HepG2 (cell line): ENCODE data around the gene TERC. TPM values are rescaled to one million over a fixed set of nuclear protein-coding genes. Genes with fewer than 3 reads are reported as not detected.

ENCODE experiments used
- ADNP ChIP-seq: sonication (generic); formaldehyde crosslinking; IDR thresholded peaks from 2 replicates; pipeline ENCODE4 v1.4.0; 2020; ENCODE audit warnings: missing genetic modification reagents
- ASH2L ChIP-seq: fragments of 300-600, 200-600 bp; sonication (generic); IDR thresholded peaks from 2 replicates; pipeline ENCODE4 v1.7.0; 2017; ENCODE audit warnings: low read depth, mild to moderate bottlenecking, moderate library complexity, mixed read lengths, low read length; ENCODE audit not compliant: insufficient read length
- BRCA1 ChIP-seq: sonication (generic); formaldehyde crosslinking; IDR thresholded peaks from 2 replicates; pipeline ENCODE4 v1.4.0; 2020; ENCODE audit warnings: missing genetic modification reagents
- DNMT3B ChIP-seq: conservative IDR thresholded peaks from 2 replicates; pipeline ENCODE4 v1.6.1; 2016; ENCODE audit warnings: missing biosample characterization, control low read depth
- KMT2A ChIP-seq: sonication (generic); formaldehyde crosslinking; IDR thresholded peaks from 2 replicates; pipeline ENCODE4 v1.4.0; 2020; ENCODE audit warnings: missing genetic modification reagents
- MAFG ChIP-seq: sonication (generic); formaldehyde crosslinking; IDR thresholded peaks from 2 replicates; pipeline ENCODE4 v1.5.1; 2020; ENCODE audit warnings: mild to moderate bottlenecking, missing genetic modification reagents
- MAZ ChIP-seq, 2 experiments: sonication (generic) in 1 of 2; formaldehyde crosslinking in 1 of 2; IDR thresholded peaks; 2 replicates each; pipeline versions ENCODE4 v1.5.0 to v1.6.1; 2012 to 2020; ENCODE audit warnings: low read depth in 2 of 2, mild to moderate bottlenecking in 2 of 2, borderline replicate concordance in 1 of 2, improper control_type of control experiment in 1 of 2, low read length in 1 of 2, missing genetic modification reagents in 1 of 2, moderate library complexity in 1 of 2
- NAIF1 ChIP-seq: sonication (generic); formaldehyde crosslinking; IDR thresholded peaks from 2 replicates; pipeline ENCODE4 v1.5.0; 2020; ENCODE audit warnings: mild to moderate bottlenecking, missing genetic modification reagents, borderline replicate concordance
- NCOR1 ChIP-seq: fragments of 200-600 bp; sonication (generic); IDR thresholded peaks from 2 replicates; pipeline ENCODE4 v1.7.0; 2017; ENCODE audit warnings: antibody characterized with exemption, low read length, borderline replicate concordance
- NR2F2 ChIP-seq: IDR thresholded peaks from 2 replicates; pipeline ENCODE4 v1.6.1; 2012; ENCODE audit warnings: low read depth, inconsistent platforms, borderline replicate concordance
- POLR2G ChIP-seq: fragments of 200-400 bp; formaldehyde crosslinking; IDR thresholded peaks from 2 replicates; pipeline ENCODE4 v1.6.1; 2018; ENCODE audit warnings: mild to moderate bottlenecking, low read depth, low read length, moderate library complexity
- SRY ChIP-seq: sonication (generic); formaldehyde crosslinking; IDR thresholded peaks from 2 replicates; pipeline ENCODE4 v1.8.0; 2022; ENCODE audit warnings: mild to moderate bottlenecking, missing genetic modification reagents
- U2AF1 ChIP-seq: fragments of 200-400 bp; formaldehyde crosslinking; optimal IDR thresholded peaks from 2 replicates; pipeline ENCODE3; 2017; ENCODE audit warnings: mild to moderate bottlenecking, low read depth, low read length
- ZNF121 ChIP-seq: sonication (generic); formaldehyde crosslinking; IDR thresholded peaks from 2 replicates; pipeline ENCODE4 v1.5.0; 2020; ENCODE audit warnings: mild to moderate bottlenecking, missing genetic modification reagents
- ZNF333 ChIP-seq: sonication (generic); formaldehyde crosslinking; IDR thresholded peaks from 2 replicates; pipeline ENCODE4 v1.4.0; 2020; ENCODE audit warnings: mild to moderate bottlenecking, missing genetic modification reagents, borderline replicate concordance
- ZNF629 ChIP-seq: sonication (generic); formaldehyde crosslinking; conservative IDR thresholded peaks from 2 replicates; pipeline ENCODE4 v1.5.0; 2020; ENCODE audit warnings: missing genetic modification reagents
- ZNF776 ChIP-seq: sonication (generic); formaldehyde crosslinking; IDR thresholded peaks from 2 replicates; pipeline ENCODE4 v1.4.0; 2020; ENCODE audit warnings: mild to moderate bottlenecking, missing genetic modification reagents
- polyA plus RNA-seq, 8 experiments: library from polyadenylated mRNA; depleted of rRNA in 3 of 8; stranded (reverse) in 7 of 8; unstranded in 1 of 8; fragments of >200 nt; fragmentation: Illumina TruSeq in 4 of 8; extraction: Trizol in 4 of 8; gene quantifications; 2 replicates each; pipeline versions ENCODE4 v1.2.1 to v1.2.3, GENCODE V29; 2011 to 2016; ENCODE audit warnings: low read depth in 4 of 8, missing spikeins in 1 of 8, mixed read lengths in 1 of 8; ENCODE audit not compliant: insufficient read depth in 1 of 8
- total RNA-seq, 5 experiments: library from RNA; depleted of rRNA; stranded (reverse); fragments of >200 nt; fragmentation: Illumina TruSeq; extraction: Trizol; gene quantifications; 2 replicates each; pipeline ENCODE4 v1.2.3, GENCODE V29; 2016; ENCODE audit warnings: low read depth in 1 of 5
- TF ChIP-seq, protein P1 (sequence below): sonication (generic); formaldehyde crosslinking; IDR thresholded peaks from 2 replicates; pipeline ENCODE4 v1.8.0; 2022; ENCODE audit warnings: mild to moderate bottlenecking, missing genetic modification reagents, moderate library complexity
- TF ChIP-seq, protein P2 (sequence below): sonication (generic); formaldehyde crosslinking; IDR thresholded peaks from 2 replicates; pipeline ENCODE4 v1.4.0; 2020; ENCODE audit warnings: missing genetic modification reagents; ENCODE audit errors: not compliant biosample characterization
- TF ChIP-seq, protein P3 (sequence below): sonication (generic); formaldehyde crosslinking; IDR thresholded peaks from 2 replicates; pipeline ENCODE4 v1.4.0; 2020; ENCODE audit warnings: mild to moderate bottlenecking, low read depth, missing genetic modification reagents
- TF ChIP-seq, protein P4 (sequence below): sonication (generic); formaldehyde crosslinking; IDR thresholded peaks from 2 replicates; pipeline ENCODE4 v1.5.0; 2020; ENCODE audit warnings: mild to moderate bottlenecking, missing genetic modification reagents, borderline replicate concordance
- TF ChIP-seq, protein P5 (sequence below): sonication (generic); formaldehyde crosslinking; IDR thresholded peaks from 2 replicates; pipeline ENCODE4 v1.4.0; 2020; ENCODE audit warnings: missing genetic modification reagents

Gene TERC
- total and polyA plus RNA-seq, 2 of the 13 experiments (the other 11 are each of a cell fraction or from before 2014, with no cell fraction given) = 1.3 to 74.6 TPM

DNA sequence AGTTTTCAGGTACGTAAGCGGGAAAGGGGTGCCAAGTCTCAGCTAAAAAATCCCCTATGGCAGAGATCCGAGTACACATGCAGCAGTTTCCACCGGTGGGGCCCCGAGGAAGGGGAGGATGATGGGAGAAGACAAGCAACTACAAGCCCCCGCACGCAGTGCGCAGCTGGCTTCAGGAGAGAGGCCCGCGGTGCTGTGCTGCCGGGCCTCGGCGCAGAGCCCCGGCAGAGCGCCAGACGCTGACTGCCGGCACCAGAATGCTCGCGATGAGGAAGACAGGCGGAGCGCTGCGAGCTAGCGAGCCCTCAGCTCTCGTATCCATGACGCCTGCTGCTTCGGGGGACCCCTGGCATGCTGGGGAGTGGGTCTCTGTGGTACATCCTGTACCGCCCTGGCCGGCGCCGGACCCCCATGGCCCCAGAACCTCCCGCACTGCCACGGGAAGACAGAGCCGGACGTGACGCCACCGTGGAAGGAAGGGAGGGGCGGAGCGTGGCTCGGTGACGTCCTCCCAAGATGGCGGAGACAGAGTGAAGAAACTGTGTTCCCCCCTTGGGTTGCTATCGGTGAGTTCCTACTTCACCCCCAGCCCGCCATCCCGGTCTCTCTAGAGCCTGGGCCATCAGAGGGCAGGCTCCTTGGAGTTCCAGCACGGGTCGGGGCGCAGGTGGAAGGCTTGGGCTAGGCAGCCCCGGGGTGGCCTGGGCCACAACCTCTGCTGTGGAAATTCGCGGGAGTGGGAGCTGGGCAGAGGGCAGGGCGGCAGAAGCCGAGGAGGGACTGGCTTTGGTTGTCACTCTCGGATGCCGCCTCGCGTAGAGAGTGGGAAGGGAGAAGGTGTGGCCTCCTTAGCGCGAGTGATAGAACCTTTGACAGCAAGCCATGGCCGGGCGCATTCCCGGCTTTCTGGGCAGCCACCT is 8.3 kb upstream of the TERC start, which contains the start of gene MYNN (continued):
- TF ChIP-seq, protein P1, sequence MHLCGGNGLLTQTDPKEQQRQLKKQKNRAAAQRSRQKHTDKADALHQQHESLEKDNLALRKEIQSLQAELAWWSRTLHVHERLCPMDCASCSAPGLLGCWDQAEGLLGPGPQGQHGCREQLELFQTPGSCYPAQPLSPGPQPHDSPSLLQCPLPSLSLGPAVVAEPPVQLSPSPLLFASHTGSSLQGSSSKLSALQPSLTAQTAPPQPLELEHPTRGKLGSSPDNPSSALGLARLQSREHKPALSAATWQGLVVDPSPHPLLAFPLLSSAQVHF (CRISPR knock-in tag) = no peak
- TF ChIP-seq NAIF1 (CRISPR knock-in tag) = no peak
- no peak for TF ChIP-seq ADNP (CRISPR knock-in tag)
- TF ChIP-seq, protein P2, sequence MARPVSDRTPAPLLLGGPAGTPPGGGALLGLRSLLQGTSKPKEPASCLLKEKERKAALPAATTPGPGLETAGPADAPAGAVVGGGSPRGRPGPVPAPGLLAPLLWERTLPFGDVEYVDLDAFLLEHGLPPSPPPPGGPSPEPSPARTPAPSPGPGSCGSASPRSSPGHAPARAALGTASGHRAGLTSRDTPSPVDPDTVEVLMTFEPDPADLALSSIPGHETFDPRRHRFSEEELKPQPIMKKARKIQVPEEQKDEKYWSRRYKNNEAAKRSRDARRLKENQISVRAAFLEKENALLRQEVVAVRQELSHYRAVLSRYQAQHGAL (CRISPR knock-in tag) = no peak
- TF ChIP-seq, protein P3, sequence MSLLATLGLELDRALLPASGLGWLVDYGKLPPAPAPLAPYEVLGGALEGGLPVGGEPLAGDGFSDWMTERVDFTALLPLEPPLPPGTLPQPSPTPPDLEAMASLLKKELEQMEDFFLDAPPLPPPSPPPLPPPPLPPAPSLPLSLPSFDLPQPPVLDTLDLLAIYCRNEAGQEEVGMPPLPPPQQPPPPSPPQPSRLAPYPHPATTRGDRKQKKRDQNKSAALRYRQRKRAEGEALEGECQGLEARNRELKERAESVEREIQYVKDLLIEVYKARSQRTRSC (CRISPR knock-in tag) = no peak; the same call in 1 of the 2 replicates
- peak; percentile 38; the same call in 1 of the 2 replicates for TF ChIP-seq NR2F2
- TF ChIP-seq ZNF121 (CRISPR knock-in tag) = 0 out of 2 replicates have a peak, but pooled peaks have one; percentile 17
- TF ChIP-seq SRY (CRISPR knock-in tag) = peak; percentile 90
- TF ChIP-seq, protein P4, sequence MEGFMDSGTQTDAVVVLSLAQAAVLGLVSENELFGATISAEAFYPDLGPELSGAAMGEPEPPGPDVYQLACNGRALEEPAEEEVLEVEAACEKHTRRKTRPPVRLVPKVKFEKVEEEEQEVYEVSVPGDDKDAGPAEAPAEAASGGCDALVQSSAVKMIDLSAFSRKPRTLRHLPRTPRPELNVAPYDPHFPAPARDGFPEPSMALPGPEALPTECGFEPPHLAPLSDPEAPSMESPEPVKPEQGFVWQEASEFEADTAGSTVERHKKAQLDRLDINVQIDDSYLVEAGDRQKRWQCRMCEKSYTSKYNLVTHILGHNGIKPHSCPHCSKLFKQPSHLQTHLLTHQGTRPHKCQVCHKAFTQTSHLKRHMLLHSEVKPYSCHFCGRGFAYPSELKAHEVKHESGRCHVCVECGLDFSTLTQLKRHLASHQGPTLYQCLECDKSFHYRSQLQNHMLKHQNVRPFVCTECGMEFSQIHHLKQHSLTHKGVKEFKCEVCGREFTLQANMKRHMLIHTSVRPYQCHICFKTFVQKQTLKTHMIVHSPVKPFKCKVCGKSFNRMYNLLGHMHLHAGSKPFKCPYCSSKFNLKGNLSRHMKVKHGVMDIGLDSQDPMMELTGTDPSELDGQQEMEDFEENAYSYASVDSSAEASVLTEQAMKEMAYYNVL (CRISPR knock-in tag) = peak; percentile 86
- peak; percentile 97 for TF ChIP-seq ZNF776 (CRISPR knock-in tag)
- TF ChIP-seq POLR2G = peak; percentile 97
- TF ChIP-seq DNMT3B (CRISPR knock-in tag) = peak; percentile 95
- no peak for TF ChIP-seq U2AF1
- no peak for TF ChIP-seq MAFG (CRISPR knock-in tag)
- TF ChIP-seq MAZ (IDR thresholded peaks at IDR 0.05; ENCODE audit: borderline replicate concordance, low read depth, low read length) = peak; percentile 63; the same call in 1 of the 2 replicates
- TF ChIP-seq MAZ (CRISPR knock-in tag; IDR thresholded peaks at IDR 0.05; ENCODE audit: low read depth) = peak; percentile 43; the same call in 1 of the 2 replicates
- peak; percentile 73; the same call in 1 of the 2 replicates for TF ChIP-seq KMT2A (CRISPR knock-in tag)
- TF ChIP-seq, protein P5, sequence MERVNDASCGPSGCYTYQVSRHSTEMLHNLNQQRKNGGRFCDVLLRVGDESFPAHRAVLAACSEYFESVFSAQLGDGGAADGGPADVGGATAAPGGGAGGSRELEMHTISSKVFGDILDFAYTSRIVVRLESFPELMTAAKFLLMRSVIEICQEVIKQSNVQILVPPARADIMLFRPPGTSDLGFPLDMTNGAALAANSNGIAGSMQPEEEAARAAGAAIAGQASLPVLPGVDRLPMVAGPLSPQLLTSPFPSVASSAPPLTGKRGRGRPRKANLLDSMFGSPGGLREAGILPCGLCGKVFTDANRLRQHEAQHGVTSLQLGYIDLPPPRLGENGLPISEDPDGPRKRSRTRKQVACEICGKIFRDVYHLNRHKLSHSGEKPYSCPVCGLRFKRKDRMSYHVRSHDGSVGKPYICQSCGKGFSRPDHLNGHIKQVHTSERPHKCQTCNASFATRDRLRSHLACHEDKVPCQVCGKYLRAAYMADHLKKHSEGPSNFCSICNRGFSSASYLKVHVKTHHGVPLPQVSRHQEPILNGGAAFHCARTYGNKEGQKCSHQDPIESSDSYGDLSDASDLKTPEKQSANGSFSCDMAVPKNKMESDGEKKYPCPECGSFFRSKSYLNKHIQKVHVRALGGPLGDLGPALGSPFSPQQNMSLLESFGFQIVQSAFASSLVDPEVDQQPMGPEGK (CRISPR knock-in tag) = peak; percentile 88
- TF ChIP-seq BRCA1 (CRISPR knock-in tag) = peak; percentile 93; the same call in 1 of the 2 replicates
- 0 out of 2 replicates have a peak, but pooled peaks have one; percentile 25 for TF ChIP-seq ZNF629
- peak; percentile 64 for TF ChIP-seq ASH2L
- TF ChIP-seq ZNF333 (CRISPR knock-in tag) = peak; percentile 80
- no peak for TF ChIP-seq NCOR1
